HCT116 (cell line): ENCODE data around the gene OR52A1. TPM values are rescaled to one million over a fixed set of nuclear protein-coding genes. Genes with fewer than 3 reads are reported as not detected.

Experiments used
- ATAC-seq: fragments of 200-7000 bp; cut with Tn5 transposase; 2 replicates; pipeline ENCODE4 v1.9.1; 2020; ENCODE audit warnings: mild to moderate bottlenecking, moderate library complexity
- BruUV-seq: library from RNA; stranded (reverse); fragments of 400-500 nt; replicated peaks from 2 replicates; lab custom pipeline; 2021; lab: Mats Ljungman, UMichigan
- CTCF ChIA-PET: fragments of 300-600 bp; sonication (Branson Sonifier 250); formaldehyde crosslinking; loops from one replicate; lab custom pipeline; 2021; ENCODE audit warnings: antibody characterized with exemption; lab: Charles Lee
- POLR2A ChIA-PET: fragments of 300-600, 350-600 bp; sonication (Branson Sonifier 250); formaldehyde crosslinking; loops from one replicate; lab custom pipeline; 2021; ENCODE audit warnings: antibody characterized with exemption; lab: Charles Lee
- RAD21 ChIA-PET, 2 experiments: fragments of 300-600 bp; sonication (Branson Sonifier 250); formaldehyde crosslinking; loops; one replicate each; lab custom pipeline; 2023; ENCODE audit warnings: low total read pairs in 2 of 2; ENCODE audit not compliant: uncharacterized antibody in 2 of 2, unreplicated experiment in 2 of 2, low non-redundant PET in 1 of 2; lab: Charles Lee
- DNase-seq: peaks from one replicate; pipeline ENCODE4 v3.0.0-alpha.2; 2010; ENCODE audit warnings: low read depth, low spot score
- H2AFZ ChIP-seq: fragments of 200-600 bp; shearing (Covaris generic), sonication (generic); 2 replicates; pipeline ENCODE4 v1.6.1; 2017; ENCODE audit warnings: low read depth, mixed run types, mixed read lengths, antibody characterized with exemption, low read length; ENCODE audit not compliant: poor library complexity, severe bottlenecking
- H3K27ac ChIP-seq: 2 replicates; pipeline ENCODE4 v1.5.1; 2012; ENCODE audit warnings: low read depth, low read length
- H3K27me3 ChIP-seq: fragments of 200-600 bp; sonication (generic); 2 replicates; pipeline ENCODE4 v1.6.1; 2016; ENCODE audit warnings: mixed run types, low read length, mixed read lengths; ENCODE audit not compliant: insufficient read depth
- H3K36me3 ChIP-seq, 2 experiments: fragments of 200-500 bp in 1 of 2; fragments of 200-600 bp in 1 of 2; sonication (Bioruptor generic) in 1 of 2; sonication (generic) in 1 of 2; 2 replicates each; pipeline versions ENCODE4 v1.5.1 to v1.6.1; 2014 to 2016; ENCODE audit warnings: low read length in 2 of 2, inconsistent platforms in 1 of 2, mixed read lengths in 1 of 2, mixed run types in 1 of 2; ENCODE audit not compliant: insufficient read depth in 2 of 2, control insufficient read depth in 1 of 2
- H3K4me1 ChIP-seq, 2 experiments: fragments of 200-600 bp in 1 of 2; sonication (generic) in 1 of 2; 2 replicates each; pipeline versions ENCODE4 v1.5.1 to v1.6.1; 2012 to 2017; ENCODE audit warnings: low read length in 2 of 2, inconsistent platforms in 1 of 2, mild to moderate bottlenecking in 1 of 2, mixed read lengths in 1 of 2, mixed run types in 1 of 2, moderate library complexity in 1 of 2; ENCODE audit not compliant: insufficient read depth in 2 of 2, control insufficient read depth in 1 of 2
- H3K4me2 ChIP-seq: fragments of 200-600 bp; sonication (generic); 2 replicates; pipeline ENCODE4 v1.6.1; 2017; ENCODE audit warnings: mixed run types, low read length, mixed read lengths
- H3K4me3 ChIP-seq, 2 experiments: fragments of 200-600 bp in 1 of 2; sonication (generic) in 1 of 2; replicated peaks in 1 of 2; 2 replicates each; pipeline ENCODE4 v1.5.1; 2011 to 2016; ENCODE audit warnings: low read length in 2 of 2, control low read depth in 1 of 2, low read depth in 1 of 2, mild to moderate bottlenecking in 1 of 2, mixed read lengths in 1 of 2, mixed run types in 1 of 2
- H3K79me2 ChIP-seq: fragments of 200-600 bp; sonication (generic); 2 replicates; pipeline ENCODE4 v1.6.1; 2017; ENCODE audit warnings: mild to moderate bottlenecking, mixed run types, low read length, moderate library complexity, mixed read lengths; ENCODE audit not compliant: insufficient read depth
- H3K9ac ChIP-seq: fragments of 200-600 bp; sonication (generic); 2 replicates; pipeline ENCODE4 v1.6.1; 2016; ENCODE audit warnings: low read length, mixed read lengths
- H3K9me2 ChIP-seq: fragments of 200-600 bp; sonication (generic), shearing (Covaris generic); 2 replicates; pipeline ENCODE4 v1.6.1; 2017; ENCODE audit warnings: mixed run types, mild to moderate bottlenecking, moderate library complexity; ENCODE audit not compliant: insufficient read depth
- H3K9me3 ChIP-seq, 2 experiments: fragments of 200-500 bp in 1 of 2; fragments of 200-600 bp in 1 of 2; sonication (Bioruptor generic) in 1 of 2; sonication (generic) in 1 of 2; 2 replicates each; pipeline ENCODE4 v1.6.1; 2014 to 2017; ENCODE audit warnings: low read length in 2 of 2, mixed read lengths in 2 of 2, inconsistent platforms in 1 of 2, low read depth in 1 of 2, mild to moderate bottlenecking in 1 of 2, mixed run types in 1 of 2, moderate library complexity in 1 of 2; ENCODE audit not compliant: control insufficient read depth in 1 of 2, insufficient read depth in 1 of 2
- H4K20me1 ChIP-seq: fragments of 200-600 bp; sonication (generic), shearing (Covaris generic); 2 replicates; pipeline ENCODE4 v1.6.1; 2017; ENCODE audit warnings: mixed run types, mild to moderate bottlenecking, moderate library complexity; ENCODE audit not compliant: insufficient read depth
- CBX3 ChIP-seq: IDR thresholded peaks from 2 replicates; pipeline ENCODE4 v1.6.1; 2012; ENCODE audit warnings: low read depth
- CEBPB ChIP-seq: IDR thresholded peaks from 2 replicates; pipeline ENCODE4 v1.6.1; 2012; ENCODE audit warnings: low read depth
- CTCF ChIP-seq, 3 experiments: fragments of 200-600 bp in 1 of 3; sonication (generic) in 1 of 3; IDR thresholded peaks in 2 of 3; conservative IDR thresholded peaks in 1 of 3; 2 replicates each; pipeline ENCODE4 v1.5.1; 2012 to 2017; ENCODE audit warnings: low read depth in 2 of 3, low read length in 2 of 3, antibody characterized with exemption in 1 of 3, borderline replicate concordance in 1 of 3, control low read depth in 1 of 3, mild to moderate bottlenecking in 1 of 3, mixed read lengths in 1 of 3, mixed run types in 1 of 3, moderate library complexity in 1 of 3; ENCODE audit not compliant: insufficient read depth in 1 of 3
- ELF1 ChIP-seq: IDR thresholded peaks from 2 replicates; pipeline ENCODE4 v1.6.1; 2012; ENCODE audit warnings: low read depth, borderline replicate concordance
- EZH2 ChIP-seq: fragments of 200-600 bp; sonication (generic); IDR thresholded peaks from 2 replicates; pipeline ENCODE4 v1.6.1; 2017; ENCODE audit warnings: antibody characterized with exemption, mixed run types
- EZH2phosphoT487 ChIP-seq: fragments of 200-600 bp; IDR thresholded peaks from 2 replicates; pipeline ENCODE4 v1.6.1; 2018; ENCODE audit warnings: antibody characterized with exemption, borderline replicate concordance
- JUND ChIP-seq: IDR thresholded peaks from 2 replicates; pipeline ENCODE4 v1.6.1; 2012
- POLR2A ChIP-seq: IDR thresholded peaks from 2 replicates; pipeline ENCODE4 v1.7.0; 2011; ENCODE audit warnings: borderline replicate concordance; ENCODE audit not compliant: insufficient read depth, insufficient read length; ENCODE audit errors: extremely low read depth
- POLR2AphosphoS5 ChIP-seq: IDR thresholded peaks from 2 replicates; pipeline ENCODE4 v1.6.1; 2011; ENCODE audit warnings: mild to moderate bottlenecking, low read depth, low read length, moderate library complexity
- RAD21 ChIP-seq: IDR thresholded peaks from 2 replicates; pipeline ENCODE4 v1.6.1; 2012; ENCODE audit warnings: low read depth, mild to moderate bottlenecking
- SRF ChIP-seq: IDR thresholded peaks from 2 replicates; pipeline ENCODE4 v1.6.1; 2012; ENCODE audit warnings: low read depth
- TCF7L2 ChIP-seq: IDR thresholded peaks from 2 replicates; pipeline ENCODE4 v1.7.0; 2011; ENCODE audit warnings: borderline replicate concordance, inconsistent platforms; ENCODE audit not compliant: insufficient read depth, insufficient read length; ENCODE audit errors: extremely low read depth
- ZBTB33 ChIP-seq: IDR thresholded peaks from 2 replicates; pipeline ENCODE4 v1.6.1; 2011; ENCODE audit warnings: mild to moderate bottlenecking, low read length, moderate library complexity; ENCODE audit not compliant: insufficient replicate concordance; ENCODE audit errors: extremely low read depth
- intact Hi-C: fragments of 100-400 bp; cut with micrococcal nuclease; formaldehyde crosslinking; loops from 2 replicates; pipeline ENCODE4 v1.10.0; 2022
- total RNA-seq: library from RNA; stranded (reverse); gene quantifications from one replicate; pipeline ENCODE4 v1.2.1, GENCODE V29; 2021; ENCODE audit not compliant: unreplicated experiment
- TF ChIP-seq, protein P1 (sequence below): IDR thresholded peaks from 2 replicates; pipeline ENCODE4 v1.6.1; 2012

The OR52A1 gene
- total RNA-seq, 1 experiment from 2014 or later, result not detected

DNA sequence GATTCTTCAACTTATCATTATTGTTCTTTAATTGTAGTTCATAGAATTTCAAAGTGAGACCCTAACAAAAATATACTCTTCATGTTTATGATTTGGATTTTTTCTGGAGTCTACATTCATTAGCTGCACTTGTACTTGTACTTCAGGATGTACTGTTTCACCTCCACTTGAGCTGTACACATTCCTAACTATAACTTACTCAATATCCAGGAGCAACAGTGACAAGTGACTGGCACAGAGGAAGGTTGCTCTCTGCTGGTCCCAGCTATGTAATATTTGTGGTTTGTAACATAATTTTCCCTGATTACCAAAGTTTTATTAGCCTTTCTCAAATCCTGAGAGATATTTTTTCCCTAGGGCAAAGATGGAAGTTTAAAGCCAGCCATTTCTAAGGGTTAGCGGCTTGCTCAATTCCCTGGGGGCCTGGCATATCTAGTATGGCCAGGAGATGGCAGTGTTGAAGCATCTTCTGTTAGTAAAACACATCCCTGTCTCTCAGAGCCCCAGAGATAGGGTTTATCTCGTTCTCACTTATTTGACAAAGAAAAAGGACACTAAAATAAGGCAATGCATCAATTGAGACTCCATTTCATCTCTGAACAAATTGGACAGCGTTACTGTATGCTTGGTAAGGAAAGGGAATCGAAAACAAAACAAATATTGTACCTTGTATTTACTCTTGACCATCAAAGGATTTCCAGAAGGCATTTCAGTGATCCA lies 30.6 kb downstream of the OR52A1 start:
- CTCF ChIA-PET, result interaction anchor here (1.0 kb wide), 2 partner anchors 167 to 767 kb away, joined by 3 to 5 read pairs; no protein-coding TSS in a partner anchor
- H3K4me3 ChIP-seq, result no peak overlapping the region
- TF ChIP-seq, protein P1, sequence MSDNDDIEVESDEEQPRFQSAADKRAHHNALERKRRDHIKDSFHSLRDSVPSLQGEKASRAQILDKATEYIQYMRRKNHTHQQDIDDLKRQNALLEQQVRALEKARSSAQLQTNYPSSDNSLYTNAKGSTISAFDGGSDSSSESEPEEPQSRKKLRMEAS, result no peak
- no peak for TF ChIP-seq POLR2A
- no peak for TF ChIP-seq SRF
- TF ChIP-seq CTCF (IDR thresholded peaks at IDR 0.05 in 2 of 3, conservative IDR thresholded peaks at IDR 0.05 in 1 of 3; ENCODE audit: borderline replicate concordance in 1 of 3, insufficient read depth in 1 of 3, low read depth in 2 of 3, low read length in 2 of 3), result peak; percentile 60 to 95 (median 83)
- TF ChIP-seq RAD21, result peak; percentile 82
- TF ChIP-seq CEBPB, result peak; percentile 55; the same call in 1 of the 2 replicates
- TF ChIP-seq, all 23 proteins: peak for 3
- H3K9me3 ChIP-seq, result no peaks in the 10 kb centered on the region
- H3K27ac ChIP-seq, result no peak overlapping the region
- RAD21 ChIA-PET, result no interaction called here
- peaks cover 64% of the 10 kb centered on the region for H3K27me3 ChIP-seq
- H3K36me3 ChIP-seq, result no peaks in the 10 kb centered on the region
- H3K4me1 ChIP-seq, result no peaks in the 10 kb centered on the region
- BruUV-seq, result no TSS peak
- H3K9me2 ChIP-seq, result no peaks in the 10 kb centered on the region
- intact Hi-C loops, result loop anchor here (1.0 to 10.0 kb wide), 6 partner anchors 168 to 684 kb away; partner anchors contain the start of gene OR52N2
- H3K4me2 ChIP-seq, result no peak overlapping the region; the same call in 1 of the 2 replicates
- POLR2A ChIA-PET, result no interaction called here
- H2AFZ ChIP-seq, result peak overlapping the region; percentile 8
- no peaks in the 10 kb centered on the region for H4K20me1 ChIP-seq
- no peaks in the 10 kb centered on the region for H3K79me2 ChIP-seq
- DNase-seq (peak; percentile 56), ATAC-seq (peak; percentile 99)
- H3K9ac ChIP-seq, result no peak overlapping the region

- Histone ChIP-seq H2AFZ (no peak overlapping the region), H3K9ac (no peak overlapping the region), H3K4me2 (no peak overlapping the region), H3K36me3 (no peaks in the 10 kb centered on the region), H4K20me1 (no peaks in the 10 kb centered on the region), H3K9me2 (no peaks in the 10 kb centered on the region), H3K9me3 (no peaks in the 10 kb centered on the region), H3K4me1 (no peaks in the 10 kb centered on the region), H3K27me3 (peaks cover 58% of the 10 kb centered on the region), H3K27ac (no peak overlapping the region), H3K79me2 (no peaks in the 10 kb centered on the region), H3K4me3 (no peak overlapping the region)
- ChIA-PET CTCF (no interaction called here), POLR2A (no interaction called here), RAD21 (no interaction called here)
- intact Hi-C loops, result no loop called here
- no peak for ATAC-seq
- BruUV-seq, result no TSS peak
- no peak for DNase-seq
- TF ChIP-seq, protein P1, result no peak
- TF ChIP-seq JUND (no peak), ELF1 (no peak), EZH2 (no peak), TCF7L2 (no peak), CEBPB (no peak), ZBTB33 (no peak), CBX3 (no peak), RAD21 (no peak), POLR2AphosphoS5 (no peak), EZH2phosphoT487 (no peak)
Observed at GRCh38 chr11:5118893-5119292, 35.7 kb downstream of the OR52A1 start.
